LNCAP (cell line): ENCODE data around the gene UBE2QL1.

Source experiments
- CTCF ChIP-seq: fragments of 450-650 bp; IDR thresholded peaks from 2 replicates; pipeline ENCODE4 v1.5.1; 2017; ENCODE audit warnings: mild to moderate bottlenecking

Gene UBE2QL1

GRCh38 chr5:6407558-6408259, 41.0 kb upstream of the UBE2QL1 start:
- TF ChIP-seq CTCF: no peak

- no peak for TF ChIP-seq CTCF
Measured at GRCh38 chr5:6408260-6408596, 40.4 kb upstream of the UBE2QL1 start.

GRCh38 chr5:6408627-6409446, 39.8 kb upstream of the UBE2QL1 start:
- no peak for TF ChIP-seq CTCF

DNA sequence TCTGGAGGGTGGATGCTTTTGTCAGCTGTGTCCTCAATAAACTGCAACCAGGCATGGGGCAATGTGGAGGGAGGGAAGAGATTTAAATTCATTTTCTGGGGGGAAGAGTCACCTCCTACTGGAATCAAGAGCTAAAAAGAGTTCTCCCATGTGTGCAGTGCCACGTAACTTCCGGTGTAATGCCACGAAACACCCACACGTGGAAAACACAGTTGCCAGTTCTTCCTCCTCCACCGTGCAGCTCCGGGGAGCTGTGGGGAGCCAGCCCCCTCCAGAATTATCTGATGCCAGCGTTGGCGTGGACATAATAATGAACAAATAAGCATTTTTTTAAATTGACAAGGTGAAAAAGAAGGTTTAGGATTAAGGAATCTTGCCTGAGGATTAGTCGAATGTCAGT, 38.2 kb upstream of the UBE2QL1 start:
- TF ChIP-seq CTCF: no peak

- no peak for TF ChIP-seq CTCF
Measured at GRCh38 chr5:6411141-6411540, 37.5 kb upstream of the UBE2QL1 start.

- no peak for TF ChIP-seq CTCF
Measured at GRCh38 chr5:6412811-6413210, 35.8 kb upstream of the UBE2QL1 start.

GRCh38 chr5:6417657-6418056, 31.0 kb upstream of the UBE2QL1 start:
- no peak for TF ChIP-seq CTCF
